ENCODE results near the gene GATAD2B.

GATAD2B gene

GRCh38 chr1:153967107-153967999, 44.6 kb upstream of the GATAD2B start, which contains the start of gene CREB3L4:
Gene CREB3L4 (plus strand): TSS chr1:153967902. CDS start chr1:153968526, 624 bp downstream.
- ATAC-seq (ENCODE audit: low read depth) (peak; percentile 80), DNase-seq (ENCODE audit: low spot score) (peak; percentile 97)
- Histone ChIP-seq H3K4me3 (ENCODE audit: severe bottlenecking) (peak within 1 kb of the TSS; percentile 44), H3K27ac (ENCODE audit: poor library complexity, severe bottlenecking) (peak within 1 kb of the TSS; percentile 74), H3K4me1 (ENCODE audit: insufficient read depth, poor library complexity, severe bottlenecking) (peaks cover 11% of the 10 kb centered on the region), H3K36me3 (ENCODE audit: low read depth) (no peaks in the 10 kb centered on the region), H3K9me3 (ENCODE audit: severe bottlenecking) (no peaks in the 10 kb centered on the region), H3K27me3 (ENCODE audit: insufficient read depth, poor library complexity, severe bottlenecking) (no peaks in the 10 kb centered on the region)
- peak; percentile 53 for TF ChIP-seq CTCF (IDR thresholded peaks at IDR 0.05; ENCODE audit: poor library complexity, severe bottlenecking)

- no peaks in the 10 kb centered on the region for H3K27me3 ChIP-seq (ENCODE audit: insufficient read depth, poor library complexity, severe bottlenecking)
- H3K36me3 ChIP-seq (ENCODE audit: low read depth): peaks cover 18% of the 10 kb centered on the region
- ATAC-seq (ENCODE audit: low read depth) (peak; percentile 47), DNase-seq (ENCODE audit: low spot score) (peak; percentile 90)
- TF ChIP-seq CTCF (IDR thresholded peaks at IDR 0.05; ENCODE audit: poor library complexity, severe bottlenecking): no peak
- peak overlapping the region; percentile 54 for H3K4me3 ChIP-seq (ENCODE audit: severe bottlenecking)
- H3K27ac ChIP-seq (ENCODE audit: poor library complexity, severe bottlenecking): peak overlapping the region; percentile 92
- peaks cover 11% of the 10 kb centered on the region for H3K4me1 ChIP-seq (ENCODE audit: insufficient read depth, poor library complexity, severe bottlenecking)
- no peaks in the 10 kb centered on the region for H3K9me3 ChIP-seq (ENCODE audit: severe bottlenecking)
Observed at GRCh38 chr1:153963850-153964331, 41.1 kb upstream of the GATAD2B start.

- peaks cover 11% of the 10 kb centered on the region for H3K4me1 ChIP-seq (ENCODE audit: insufficient read depth, poor library complexity, severe bottlenecking)
- no peaks in the 10 kb centered on the region for H3K9me3 ChIP-seq (ENCODE audit: severe bottlenecking)
- peak within 1 kb of the TSS; percentile 92 for H3K27ac ChIP-seq (ENCODE audit: poor library complexity, severe bottlenecking)
- peak; percentile 52 for ATAC-seq (ENCODE audit: low read depth)
- H3K36me3 ChIP-seq (ENCODE audit: low read depth): peaks cover 18% of the 10 kb centered on the region
- peak within 1 kb of the TSS; percentile 54 for H3K4me3 ChIP-seq (ENCODE audit: severe bottlenecking)
- DNase-seq (ENCODE audit: low spot score): peak; percentile 99
- no peaks in the 10 kb centered on the region for H3K27me3 ChIP-seq (ENCODE audit: insufficient read depth, poor library complexity, severe bottlenecking)
- TF ChIP-seq CTCF (IDR thresholded peaks at IDR 0.05; ENCODE audit: poor library complexity, severe bottlenecking): no peak
Observed at GRCh38 chr1:153963030-153963849, 40.5 kb upstream of the GATAD2B start, which contains the start of gene SLC39A1. Gene SLC39A1 (minus strand): TSS chr1:153963537. CDS start chr1:153962715, 822 bp downstream.

GRCh38 chr1:153962088-153963029, 39.6 kb upstream of the GATAD2B start:
- DNase-seq (ENCODE audit: low spot score) (no peak), ATAC-seq (ENCODE audit: low read depth) (no peak)
- H3K4me3 ChIP-seq (ENCODE audit: severe bottlenecking): peak overlapping the region; percentile 54
- peaks cover 11% of the 10 kb centered on the region for H3K4me1 ChIP-seq (ENCODE audit: insufficient read depth, poor library complexity, severe bottlenecking)
- peak overlapping the region; percentile 92 for H3K27ac ChIP-seq (ENCODE audit: poor library complexity, severe bottlenecking)
- no peak for TF ChIP-seq CTCF (IDR thresholded peaks at IDR 0.05; ENCODE audit: poor library complexity, severe bottlenecking)
- H3K9me3 ChIP-seq (ENCODE audit: severe bottlenecking): no peaks in the 10 kb centered on the region
- H3K27me3 ChIP-seq (ENCODE audit: insufficient read depth, poor library complexity, severe bottlenecking): no peaks in the 10 kb centered on the region
- peaks cover 18% of the 10 kb centered on the region for H3K36me3 ChIP-seq (ENCODE audit: low read depth)
